NCI-H146 (cell line): ENCODE measurements around the gene PKD1L1.

Source experiments
- DNase-seq: peaks from one replicate; lab custom pipeline; 2025; lab: John Stamatoyannopoulos, UW

PKD1L1 gene

GRCh38 chr7:47735431-47736345 lies 212.6 kb downstream of the PKD1L1 start:
- DNase-seq = no peak

- no peak for DNase-seq
Measured at GRCh38 chr7:47734949-47735291, 213.3 kb downstream of the PKD1L1 start.

- no peak for DNase-seq
Measured at GRCh38 chr7:47734287-47734948, 213.8 kb downstream of the PKD1L1 start.

GRCh38 chr7:47730142-47730541 lies 218.1 kb downstream of the PKD1L1 start:
- no peak for DNase-seq

- DNase-seq = no peak
Measured at GRCh38 chr7:47726047-47726726, 222.1 kb downstream of the PKD1L1 start.

GRCh38 chr7:47725031-47725780 lies 223.1 kb downstream of the PKD1L1 start:
- DNase-seq = no peak
